MCF 10A (cell line): Measurements from ENCODE around the gene FKBP8. TPM values are rescaled to one million over a fixed set of nuclear protein-coding genes. Genes with fewer than 3 reads are reported as not detected.
"Not testable (repeated sequence)": the region's sequence is repeated elsewhere in the genome, so short reads cannot be mapped to it uniquely, and the experiment has no call there.

Source experiments
- BruUV-seq: library from RNA; stranded (reverse); fragments of 400-500 nt; replicated peaks from 2 replicates; lab custom pipeline; 2021; lab: Mats Ljungman, UMichigan
- CTCF ChIA-PET: fragments of 300-600 bp; sonication (Branson Sonifier 250); formaldehyde crosslinking; extraction: SDS; loops from one replicate; lab custom pipeline; 2021; ENCODE audit warnings: antibody characterized with exemption, inconsistent platforms; lab: Yijun Ruan, JAX
- POLR2A ChIA-PET: fragments of 300-600, 350-650 bp; sonication (Branson Sonifier 250); formaldehyde crosslinking; extraction: SDS; loops from one replicate; lab custom pipeline; 2020; ENCODE audit warnings: antibody characterized with exemption, inconsistent platforms; lab: Yijun Ruan, JAX
- DNase-seq: peaks from one replicate; pipeline ENCODE4 v3.0.0-alpha.2; 2018; ENCODE audit not compliant: unreplicated experiment
- H3K27ac Mint-ChIP-seq: one replicate; pipeline ENCODE4 v1.8.0; 2022; ENCODE audit warnings: mild to moderate bottlenecking, low read depth, mixed read lengths; ENCODE audit not compliant: unreplicated experiment
- H3K27me3 Mint-ChIP-seq: one replicate; pipeline ENCODE4 v1.8.0; 2022; ENCODE audit warnings: mixed read lengths; ENCODE audit not compliant: insufficient read depth, unreplicated experiment
- H3K36me3 Mint-ChIP-seq: one replicate; pipeline ENCODE4 v1.8.0; 2022; ENCODE audit warnings: mild to moderate bottlenecking, moderate library complexity, mixed read lengths; ENCODE audit not compliant: insufficient read depth, unreplicated experiment
- H3K4me1 Mint-ChIP-seq: one replicate; pipeline ENCODE4 v1.8.0; 2022; ENCODE audit warnings: mixed read lengths; ENCODE audit not compliant: insufficient read depth, unreplicated experiment
- H3K4me3 Mint-ChIP-seq: one replicate; pipeline ENCODE4 v1.8.0; 2022; ENCODE audit warnings: mild to moderate bottlenecking, moderate library complexity, mixed read lengths; ENCODE audit not compliant: unreplicated experiment
- H3K9me3 Mint-ChIP-seq: one replicate; pipeline ENCODE4 v1.8.0; 2022; ENCODE audit warnings: mixed read lengths; ENCODE audit not compliant: unreplicated experiment
- intact Hi-C: fragments of 100-400 bp; cut with micrococcal nuclease; formaldehyde crosslinking; loops from 2 replicates; pipeline ENCODE4 v1.14.1; 2022
- total RNA-seq: library from RNA; stranded (reverse); gene quantifications from 2 replicates; pipeline ENCODE4 v1.2.3, GENCODE V29; 2022
- TF ChIP-seq, protein P1 (sequence below): fragments of 200-600 bp; IDR thresholded peaks from one replicate; pipeline ENCODE4 v1.8.0; 2022; ENCODE audit warnings: antibody characterized with exemption, mild to moderate bottlenecking; ENCODE audit not compliant: unreplicated experiment

The FKBP8 gene
- total RNA-seq, 1 experiment from 2014 or later = 154 TPM

- H3K27ac Mint-ChIP-seq = peak overlapping the region; percentile 94
- H3K27me3 Mint-ChIP-seq = no peaks in the 10 kb centered on the region
- ChIA-PET POLR2A (interaction anchor here (0.6 to 3.3 kb wide), 14 partner anchors 10 to 375 kb away, joined by 3 to 38 read pairs (median 4); partner anchors contain the start of genes COPE, DDX49, ELL and KXD1), CTCF (interaction anchor here (0.6 to 1.7 kb wide), 8 partner anchors 14 to 373 kb away, joined by 3 to 7 read pairs (median 5); partner anchors contain the start of gene KXD1)
- peaks cover 28% of the 10 kb centered on the region for H3K36me3 Mint-ChIP-seq
- no peaks in the 10 kb centered on the region for H3K9me3 Mint-ChIP-seq
- BruUV-seq = no TSS peak
- TF ChIP-seq, protein P1, sequence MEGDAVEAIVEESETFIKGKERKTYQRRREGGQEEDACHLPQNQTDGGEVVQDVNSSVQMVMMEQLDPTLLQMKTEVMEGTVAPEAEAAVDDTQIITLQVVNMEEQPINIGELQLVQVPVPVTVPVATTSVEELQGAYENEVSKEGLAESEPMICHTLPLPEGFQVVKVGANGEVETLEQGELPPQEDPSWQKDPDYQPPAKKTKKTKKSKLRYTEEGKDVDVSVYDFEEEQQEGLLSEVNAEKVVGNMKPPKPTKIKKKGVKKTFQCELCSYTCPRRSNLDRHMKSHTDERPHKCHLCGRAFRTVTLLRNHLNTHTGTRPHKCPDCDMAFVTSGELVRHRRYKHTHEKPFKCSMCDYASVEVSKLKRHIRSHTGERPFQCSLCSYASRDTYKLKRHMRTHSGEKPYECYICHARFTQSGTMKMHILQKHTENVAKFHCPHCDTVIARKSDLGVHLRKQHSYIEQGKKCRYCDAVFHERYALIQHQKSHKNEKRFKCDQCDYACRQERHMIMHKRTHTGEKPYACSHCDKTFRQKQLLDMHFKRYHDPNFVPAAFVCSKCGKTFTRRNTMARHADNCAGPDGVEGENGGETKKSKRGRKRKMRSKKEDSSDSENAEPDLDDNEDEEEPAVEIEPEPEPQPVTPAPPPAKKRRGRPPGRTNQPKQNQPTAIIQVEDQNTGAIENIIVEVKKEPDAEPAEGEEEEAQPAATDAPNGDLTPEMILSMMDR = no peak
- H3K4me3 Mint-ChIP-seq = peak overlapping the region; percentile 87
- intact Hi-C loops = no loop called here
- H3K4me1 Mint-ChIP-seq = peaks cover 8% of the 10 kb centered on the region
- DNase-seq = peak; percentile 85
These were observed 572 bp upstream of the FKBP8 start for GRCh38 chr19:18543814-18544475.

DNA sequence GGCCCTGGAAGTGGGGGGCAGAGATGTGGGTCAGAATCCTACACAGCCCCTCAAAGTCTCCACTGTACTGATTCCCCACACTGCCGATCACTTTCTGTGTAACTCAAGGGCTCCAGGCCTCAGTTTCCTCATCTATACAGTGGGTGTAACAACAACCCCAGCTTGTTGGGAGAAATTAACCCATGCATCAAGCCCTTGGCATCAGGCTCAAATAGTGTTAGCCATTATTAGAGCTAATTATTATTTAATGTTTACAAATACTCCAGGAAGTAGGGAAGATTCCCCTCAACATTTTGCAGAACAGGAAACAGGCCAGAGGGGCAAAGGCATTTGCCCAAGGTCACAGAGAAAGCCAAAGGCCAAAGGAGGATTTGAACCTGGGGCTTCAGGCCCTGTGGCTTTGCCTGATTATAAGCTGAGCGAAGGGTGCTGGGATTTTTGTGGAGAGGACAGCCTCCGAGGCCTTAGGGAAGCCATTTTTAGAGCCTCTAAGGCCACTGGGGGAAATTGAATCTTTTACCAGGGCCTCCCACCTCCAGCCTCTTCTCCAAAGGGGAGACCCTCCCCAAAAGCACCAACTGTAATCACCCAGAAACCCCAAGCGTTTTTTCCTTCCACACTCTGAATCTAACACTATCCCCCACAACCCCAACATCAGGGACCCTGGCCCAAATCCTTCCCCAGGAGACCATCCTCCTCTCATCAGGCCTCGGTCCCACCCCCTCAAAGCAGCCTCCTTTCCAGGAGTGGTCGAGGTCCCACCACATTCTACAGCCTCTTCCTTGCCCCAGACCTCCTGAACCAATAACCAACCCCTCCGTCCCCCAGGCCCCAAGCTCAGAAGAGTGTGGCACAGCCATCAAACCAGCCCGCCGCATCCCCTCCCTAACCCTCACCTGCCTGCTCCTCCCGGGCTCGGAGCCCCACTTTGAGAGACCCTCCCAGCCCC is 1.1 kb downstream of the FKBP8 start:
- peak overlapping the region; percentile 87 for H3K4me3 Mint-ChIP-seq
- H3K4me1 Mint-ChIP-seq = peaks cover 8% of the 10 kb centered on the region
- no peaks in the 10 kb centered on the region for H3K9me3 Mint-ChIP-seq
- H3K36me3 Mint-ChIP-seq = peaks cover 30% of the 10 kb centered on the region
- intact Hi-C loops = no loop called here
- ChIA-PET POLR2A (interaction anchor here (0.8 to 2.0 kb wide), 7 partner anchors 12 to 47 kb away, joined by 3 to 13 read pairs (median 6); partner anchors contain the start of genes ELL, KXD1, REX1BD and UBA52), CTCF (interaction anchor here (0.5 to 0.7 kb wide), 3 partner anchors 12 to 270 kb away, joined by 3 to 4 read pairs (median 3); no protein-coding TSS in a partner anchor)
- no peak for DNase-seq
- BruUV-seq = no TSS peak
- H3K27ac Mint-ChIP-seq = peak overlapping the region; percentile 94
- TF ChIP-seq, protein P1 = no peak
- no peaks in the 10 kb centered on the region for H3K27me3 Mint-ChIP-seq

GRCh38 chr19:18541258-18541991 is 1.9 kb downstream of the FKBP8 start:
- Mint-ChIP-seq H3K27ac (no peak overlapping the region), H3K36me3 (peaks cover 36% of the 10 kb centered on the region), H3K4me3 (peak overlapping the region; percentile 21), H3K4me1 (peaks cover 12% of the 10 kb centered on the region), H3K27me3 (no peaks in the 10 kb centered on the region), H3K9me3 (no peaks in the 10 kb centered on the region)
- CTCF ChIA-PET = interaction anchor here (0.6 to 0.7 kb wide), 2 partner anchors 271 to 389 kb away, joined by 3 read pairs; no protein-coding TSS in a partner anchor
- no peak for DNase-seq
- no TSS peak for BruUV-seq
- POLR2A ChIA-PET = interaction anchor here (1.4 to 2.0 kb wide), 4 partner anchors 13 to 19 kb away, joined by 3 to 13 read pairs (median 8); partner anchors contain the start of genes ELL and KXD1
- TF ChIP-seq, protein P1 = no peak
- intact Hi-C loops = no loop called here

GRCh38 chr19:18540200-18540599 is 3.2 kb downstream of the FKBP8 start:
- Mint-ChIP-seq H3K4me1 (peaks cover 12% of the 10 kb centered on the region), H3K36me3 (peaks cover 41% of the 10 kb centered on the region)
- H3K27ac Mint-ChIP-seq, H3K27me3 Mint-ChIP-seq, H3K9me3 Mint-ChIP-seq, DNase-seq, intact Hi-C loops, CTCF ChIA-PET, BruUV-seq, POLR2A ChIA-PET, H3K4me3 Mint-ChIP-seq: not testable (repeated sequence)
